ENCODE data around the gene CCDC106. TPM values are rescaled to one million over a fixed set of nuclear protein-coding genes. Genes with fewer than 3 reads are reported as not detected.
A peak's percentile ranks its signal among the peaks of the same experiment; 100 is the strongest.

The CCDC106 gene
- total RNA-seq, 1 experiment from 2014 or later = 17.4 TPM

- peaks cover 31% of the 10 kb centered on the region for H3K4me1 Mint-ChIP-seq (ENCODE audit: low read depth, unreplicated experiment)
- H3K9me3 ChIP-seq = no peaks in the 10 kb centered on the region
- no peak for TF ChIP-seq CTCF (IDR thresholded peaks at IDR 0.05; ENCODE audit: insufficient read depth in 1 of 2, low read depth in 1 of 2, low read length in 1 of 2, severe bottlenecking in 1 of 2, unreplicated experiment in 1 of 2)
- H3K4me3 ChIP-seq (ENCODE audit: low read depth, low read length) = no peak overlapping the region
- intact Hi-C loops (cut with micrococcal nuclease; ENCODE audit: unreplicated experiment) = no loop called here
- H3K4me3 Mint-ChIP-seq (ENCODE audit: unreplicated experiment) = no peak overlapping the region
- DNase-seq = peak in 1 of 2 experiments; percentile 32
- no peaks in the 10 kb centered on the region for H3K27me3 Mint-ChIP-seq (ENCODE audit: insufficient read depth, unreplicated experiment)
- POLR2A ChIA-PET = no interaction called here
- CTCF ChIA-PET = interaction anchor here (0.7 kb wide), 1 partner anchor 234 kb away, joined by 4 read pairs; no protein-coding TSS in a partner anchor
- no peaks in the 10 kb centered on the region for H3K27me3 ChIP-seq (replicated peaks; ENCODE audit: control insufficient read depth, insufficient read depth, low read length)
- peaks cover 97% of the 10 kb centered on the region for H3K36me3 Mint-ChIP-seq (ENCODE audit: insufficient read depth, unreplicated experiment)
- peak overlapping the region; percentile 32 for H3K27ac Mint-ChIP-seq (ENCODE audit: unreplicated experiment)
- peaks cover 14% of the 10 kb centered on the region for H3K36me3 ChIP-seq (ENCODE audit: control insufficient read depth, insufficient read depth, low read length)
- BruUV-seq (replicated peaks) = no TSS peak
- peaks cover 26% of the 10 kb centered on the region for H3K4me1 ChIP-seq
- H3K9me3 Mint-ChIP-seq (ENCODE audit: unreplicated experiment) = no peaks in the 10 kb centered on the region
These were observed 42.9 kb downstream of the CCDC106 start for GRCh38 chr19:55690769-55691545.

GRCh38 chr19:55691561-55692481 is 43.8 kb downstream of the CCDC106 start:
- CTCF ChIA-PET = interaction anchor here (0.7 kb wide), 1 partner anchor 233 kb away, joined by 4 read pairs; no protein-coding TSS in a partner anchor
- Mint-ChIP-seq H3K27ac (ENCODE audit: unreplicated experiment) (peak overlapping the region; percentile 32), H3K4me1 (ENCODE audit: low read depth, unreplicated experiment) (peaks cover 22% of the 10 kb centered on the region), H3K9me3 (ENCODE audit: unreplicated experiment) (no peaks in the 10 kb centered on the region), H3K27me3 (ENCODE audit: insufficient read depth, unreplicated experiment) (no peaks in the 10 kb centered on the region), H3K36me3 (ENCODE audit: insufficient read depth, unreplicated experiment) (peaks cover 96% of the 10 kb centered on the region), H3K4me3 (ENCODE audit: unreplicated experiment) (no peak overlapping the region)
- intact Hi-C loops (cut with micrococcal nuclease; ENCODE audit: unreplicated experiment) = no loop called here
- Histone ChIP-seq H3K4me3 (ENCODE audit: low read depth, low read length) (no peak overlapping the region), H3K4me1 (peaks cover 25% of the 10 kb centered on the region), H3K9me3 (no peaks in the 10 kb centered on the region), H3K27me3 (replicated peaks; ENCODE audit: control insufficient read depth, insufficient read depth, low read length) (no peaks in the 10 kb centered on the region), H3K36me3 (ENCODE audit: control insufficient read depth, insufficient read depth, low read length) (peaks cover 12% of the 10 kb centered on the region)
- BruUV-seq (replicated peaks) = no TSS peak
- DNase-seq = peak in 1 of 2 experiments; percentile 31
- POLR2A ChIA-PET = no interaction called here
- TF ChIP-seq CTCF (IDR thresholded peaks at IDR 0.05; ENCODE audit: insufficient read depth in 1 of 2, low read depth in 1 of 2, low read length in 1 of 2, severe bottlenecking in 1 of 2, unreplicated experiment in 1 of 2) = no peak

GRCh38 chr19:55692681-55693081 is 44.7 kb downstream of the CCDC106 start:
- no TSS peak for BruUV-seq (replicated peaks)
- POLR2A ChIA-PET = no interaction called here

More at GRCh38 chr19:55692681-55693081, 44.7 kb downstream of the CCDC106 start:
- H3K27me3 Mint-ChIP-seq (ENCODE audit: insufficient read depth, unreplicated experiment) = no peaks in the 10 kb centered on the region
- no peak overlapping the region for H3K27ac Mint-ChIP-seq (ENCODE audit: unreplicated experiment)
- Histone ChIP-seq H3K4me3 (ENCODE audit: low read depth, low read length) (no peak overlapping the region), H3K36me3 (ENCODE audit: control insufficient read depth, insufficient read depth, low read length) (peaks cover 14% of the 10 kb centered on the region), H3K27me3 (replicated peaks; ENCODE audit: control insufficient read depth, insufficient read depth, low read length) (no peaks in the 10 kb centered on the region), H3K4me1 (peaks cover 16% of the 10 kb centered on the region), H3K9me3 (no peaks in the 10 kb centered on the region)
- H3K4me1 Mint-ChIP-seq (ENCODE audit: low read depth, unreplicated experiment) = peaks cover 14% of the 10 kb centered on the region
- peaks cover 97% of the 10 kb centered on the region for H3K36me3 Mint-ChIP-seq (ENCODE audit: insufficient read depth, unreplicated experiment)
- no peaks in the 10 kb centered on the region for H3K9me3 Mint-ChIP-seq (ENCODE audit: unreplicated experiment)
- intact Hi-C loops (cut with micrococcal nuclease; ENCODE audit: unreplicated experiment) = no loop called here
- no peak overlapping the region for H3K4me3 Mint-ChIP-seq (ENCODE audit: unreplicated experiment)
- CTCF ChIA-PET = no interaction called here
- no peak for TF ChIP-seq CTCF (IDR thresholded peaks at IDR 0.05; ENCODE audit: insufficient read depth in 1 of 2, low read depth in 1 of 2, low read length in 1 of 2, severe bottlenecking in 1 of 2, unreplicated experiment in 1 of 2)
- peak in 1 of 2 experiments; percentile 31 for DNase-seq
